GM18861 (cell line): Measurements from ENCODE around the gene SNX10.
A peak's percentile ranks its signal among the peaks of the same experiment; 100 is the strongest.

ENCODE experiments used
- ATAC-seq: cut with Tn5 transposase; IDR thresholded peaks from one replicate; pipeline ENCODE4 v1.9.1; 2021; ENCODE audit not compliant: unreplicated experiment

SNX10 gene

DNA sequence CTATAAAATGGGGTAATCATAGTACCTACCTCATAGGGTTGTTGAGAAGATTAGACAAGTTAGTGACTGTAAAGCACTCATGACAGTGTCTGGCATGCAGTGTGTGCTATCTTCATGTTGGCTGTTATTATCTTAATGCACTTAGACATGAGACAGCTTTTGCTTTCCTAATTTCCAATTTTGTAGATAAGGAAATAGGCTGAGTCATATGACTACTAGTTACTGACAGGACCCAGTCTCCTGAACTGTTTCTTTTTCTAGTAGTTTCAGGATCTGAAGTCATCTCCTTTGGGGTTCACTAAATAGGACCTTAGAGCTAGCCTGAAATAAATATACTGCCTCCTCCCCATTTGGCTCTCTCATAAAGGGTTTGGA is 74.2 kb downstream of the SNX10 start:
- ATAC-seq = no peak

- ATAC-seq = no peak
Measured at GRCh38 chr7:26367219-26367711, 75.6 kb downstream of the SNX10 start.

DNA sequence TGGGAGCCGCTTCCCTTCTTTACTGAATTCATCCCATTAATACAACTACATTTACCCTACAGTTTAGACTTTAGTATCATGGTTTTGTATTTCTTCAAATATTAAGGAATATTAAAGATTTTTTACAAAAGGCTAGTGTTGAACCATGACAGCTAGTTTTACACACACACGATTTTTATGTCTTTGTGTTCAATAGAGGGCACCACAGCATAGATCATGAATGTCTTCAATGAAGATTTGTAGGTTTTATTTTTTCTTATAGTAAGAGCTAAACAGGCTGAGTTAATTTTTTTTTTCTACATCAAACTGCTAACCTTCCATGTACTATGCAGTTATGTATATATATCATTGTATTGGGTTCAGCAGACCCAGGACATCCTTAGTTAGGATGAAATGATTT is 76.9 kb downstream of the SNX10 start:
- ATAC-seq = no peak

GRCh38 chr7:26369593-26369992 is 77.9 kb downstream of the SNX10 start:
- no peak for ATAC-seq

DNA sequence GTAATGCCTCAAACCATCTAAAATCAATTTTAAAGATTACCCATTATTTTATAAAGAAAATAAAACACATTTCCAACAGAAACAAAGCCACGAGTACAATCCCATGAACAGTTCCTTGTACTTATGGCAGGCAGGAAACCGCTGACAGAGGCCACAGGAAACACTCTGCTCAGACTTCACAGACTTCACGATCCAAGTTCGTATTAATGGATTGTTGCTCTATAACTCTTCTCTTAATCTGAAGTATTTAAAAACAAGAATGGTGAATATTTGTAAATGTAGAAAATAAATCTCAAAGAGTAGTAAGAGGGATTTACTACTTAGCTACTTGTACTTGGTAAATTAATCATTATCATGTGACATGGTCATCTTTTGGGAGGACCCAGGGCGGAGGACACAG is 78.3 kb downstream of the SNX10 start:
- ATAC-seq = no peak

GRCh38 chr7:26372249-26372648 is 80.6 kb downstream of the SNX10 start:
- no peak for ATAC-seq

DNA sequence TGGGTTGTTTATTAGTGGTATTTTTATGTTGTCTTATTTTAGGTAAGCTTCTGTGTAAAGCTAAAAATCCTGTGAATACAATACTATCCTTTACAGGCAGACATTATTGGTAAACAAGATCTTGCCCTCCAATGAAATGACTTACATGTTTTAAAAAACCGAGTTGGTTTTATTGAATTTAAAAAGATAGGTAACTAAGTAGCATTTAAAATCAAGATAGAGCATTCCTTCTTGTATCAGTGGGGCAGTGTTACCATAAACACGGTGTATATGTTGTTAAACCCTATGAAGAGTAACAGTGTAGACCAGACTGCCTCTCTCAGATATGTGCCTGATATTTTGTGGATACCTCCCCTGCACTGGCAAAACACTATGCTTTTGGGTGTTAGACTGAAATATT is 81.0 kb downstream of the SNX10 start:
- ATAC-seq = no peak

DNA sequence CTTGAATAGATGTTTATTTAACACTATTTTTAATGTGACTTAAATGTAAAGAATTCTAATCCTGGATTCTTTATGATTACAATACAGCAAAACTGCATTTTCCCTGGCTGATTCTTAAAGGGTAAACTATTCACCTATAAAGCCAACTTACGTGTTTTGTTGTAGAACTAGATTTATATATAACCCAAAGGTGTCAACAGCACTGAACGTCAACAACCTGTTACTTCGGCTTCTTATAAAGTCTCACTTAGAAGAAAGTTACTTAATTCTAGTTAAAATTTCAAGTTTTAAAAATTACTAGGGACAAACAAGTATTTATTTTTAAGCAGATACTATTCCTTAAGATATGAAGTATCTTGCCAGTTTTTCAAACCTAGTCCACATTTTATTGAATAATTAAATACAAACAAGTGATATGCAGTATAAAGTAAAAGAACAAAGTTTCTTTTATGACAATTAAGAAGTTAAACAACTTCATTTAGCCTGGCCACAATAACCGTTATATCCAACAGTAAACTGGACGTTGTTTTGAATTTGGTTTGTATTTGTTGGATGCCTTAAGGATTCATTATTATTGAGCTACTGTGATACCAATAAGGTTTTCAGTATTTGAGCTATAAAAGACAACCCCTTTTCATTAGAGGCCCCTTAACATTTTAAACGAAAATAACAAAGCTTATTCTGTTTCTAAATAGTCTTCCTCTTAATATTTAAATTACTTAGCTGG is 83.1 kb downstream of the SNX10 start:
- no peak for ATAC-seq

GRCh38 chr7:26375726-26376174 is 84.1 kb downstream of the SNX10 start:
- ATAC-seq = no peak

GRCh38 chr7:26376175-26376917 is 84.7 kb downstream of the SNX10 start:
- peak; percentile 24 for ATAC-seq

DNA sequence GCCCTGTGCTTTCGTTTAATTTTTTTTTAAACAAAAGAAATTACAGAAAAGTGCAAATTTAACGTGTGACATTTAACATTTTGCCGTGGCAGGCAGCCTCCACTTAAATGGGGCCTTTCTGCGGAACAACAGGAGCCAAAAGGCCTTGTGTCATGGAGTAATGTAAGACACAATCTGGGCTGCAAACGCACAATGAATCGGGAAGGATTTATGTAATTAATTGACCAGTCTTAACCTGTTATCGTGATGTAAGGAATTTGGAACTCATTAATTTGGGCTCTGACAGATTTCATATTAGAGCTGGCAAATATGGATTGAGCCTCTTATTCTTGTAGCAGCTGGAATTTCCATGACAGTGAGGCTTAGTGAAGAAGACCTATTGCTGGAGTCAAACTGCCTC is 86.4 kb downstream of the SNX10 start:
- no peak for ATAC-seq

- ATAC-seq = no peak
Measured at GRCh38 chr7:26379711-26380110, 88.0 kb downstream of the SNX10 start.

- ATAC-seq = no peak
Measured at GRCh38 chr7:26381476-26382353, 90.1 kb downstream of the SNX10 start.

GRCh38 chr7:26385240-26385639 is 93.6 kb downstream of the SNX10 start:
- ATAC-seq = no peak

DNA sequence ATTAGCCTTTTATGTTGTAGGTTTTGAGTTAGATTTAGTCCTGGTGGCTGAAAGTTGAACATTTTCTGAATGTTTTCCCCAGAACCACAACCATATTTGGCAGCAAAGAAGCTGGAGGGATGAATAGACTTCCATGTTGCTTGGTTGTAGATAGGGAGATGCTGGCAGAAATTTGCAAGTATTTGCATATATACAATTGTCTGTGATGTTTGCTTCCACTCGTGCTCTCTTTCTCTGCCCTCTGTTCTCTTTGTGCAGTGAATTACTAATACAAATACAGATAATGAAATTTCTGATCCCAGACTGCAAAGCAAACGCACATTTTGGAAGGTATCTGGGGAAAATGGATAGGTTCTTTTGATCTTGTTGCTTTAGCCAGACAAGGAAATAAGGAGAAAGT is 96.1 kb downstream of the SNX10 start:
- ATAC-seq = no peak

- ATAC-seq = peak; percentile 70
Measured at GRCh38 chr7:26388256-26388655, 96.6 kb downstream of the SNX10 start.

GRCh38 chr7:26390016-26390415 is 98.4 kb downstream of the SNX10 start:
- no peak for ATAC-seq

GRCh38 chr7:26393818-26394217 is 102.2 kb downstream of the SNX10 start:
- no peak for ATAC-seq

- no peak for ATAC-seq
Measured at GRCh38 chr7:26397332-26397731, 105.7 kb downstream of the SNX10 start.

DNA sequence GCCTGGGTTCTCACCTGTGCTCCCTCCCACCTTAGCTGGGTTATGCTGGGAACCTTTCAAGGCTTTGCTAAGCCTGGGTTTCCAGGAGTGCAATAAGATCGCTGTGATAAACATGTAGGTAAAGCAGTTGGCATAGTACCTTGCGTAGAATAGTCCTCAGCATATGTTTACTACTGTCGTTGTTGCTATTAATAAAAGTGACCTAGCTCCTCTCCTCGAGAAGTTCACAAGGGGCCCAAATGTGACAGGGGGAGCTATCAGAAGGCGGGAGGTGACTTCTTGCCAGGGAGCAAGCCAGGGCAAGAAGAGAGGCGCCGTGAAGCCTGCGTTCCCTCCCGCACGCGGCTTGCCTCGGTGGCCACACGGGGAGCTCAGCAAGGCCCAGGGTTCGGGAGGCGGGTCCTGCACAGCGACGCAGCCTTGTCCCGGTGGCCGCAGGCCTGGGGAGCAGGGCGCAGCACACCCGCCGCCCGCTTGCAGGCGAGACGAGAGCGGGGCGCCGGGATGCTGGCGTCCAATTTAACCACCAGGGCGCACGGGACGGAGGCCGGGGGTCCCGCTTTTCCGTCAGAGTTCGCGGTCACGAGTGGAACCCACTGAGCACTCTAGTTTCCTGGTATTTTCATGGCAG is 106.2 kb downstream of the SNX10 start:
- peak; percentile 14 for ATAC-seq

- ATAC-seq = peak; percentile 33
Measured at GRCh38 chr7:26398427-26398755, 106.7 kb downstream of the SNX10 start.
